Eye (tissue), 1 donor: ENCODE results near the gene BCO2.

Experiments used
- DNase-seq: peaks from one replicate; pipeline ENCODE4 v3.0.0-alpha.2; 2015

The BCO2 gene

DNA sequence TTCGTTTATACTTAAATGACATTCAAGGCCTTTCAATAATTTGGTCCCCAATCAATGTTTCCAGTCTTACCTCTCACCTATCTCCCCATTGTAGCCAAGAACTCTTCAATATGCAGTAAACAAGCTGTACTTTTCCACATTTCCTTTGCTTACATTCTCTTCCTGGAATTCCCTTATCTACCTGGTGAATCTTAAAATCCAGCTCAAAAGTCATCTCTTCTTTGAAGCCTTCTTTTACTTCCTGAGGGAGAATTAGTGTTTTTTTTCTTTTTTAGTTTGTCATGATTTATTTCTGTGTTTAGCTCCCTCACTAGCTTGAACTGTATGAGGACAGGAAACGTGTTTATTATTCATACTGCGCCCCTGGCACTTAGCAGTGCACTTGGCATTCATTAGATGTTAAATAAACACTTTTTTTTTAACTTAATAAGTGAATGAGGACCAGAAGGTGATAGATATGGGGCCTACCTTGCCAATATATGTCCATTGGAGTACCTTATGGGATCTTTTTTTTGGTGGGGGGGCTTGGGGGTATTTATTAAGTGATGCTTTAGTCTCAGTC, 46.0 kb downstream of the BCO2 start:
- DNase-seq: no peak

DNA sequence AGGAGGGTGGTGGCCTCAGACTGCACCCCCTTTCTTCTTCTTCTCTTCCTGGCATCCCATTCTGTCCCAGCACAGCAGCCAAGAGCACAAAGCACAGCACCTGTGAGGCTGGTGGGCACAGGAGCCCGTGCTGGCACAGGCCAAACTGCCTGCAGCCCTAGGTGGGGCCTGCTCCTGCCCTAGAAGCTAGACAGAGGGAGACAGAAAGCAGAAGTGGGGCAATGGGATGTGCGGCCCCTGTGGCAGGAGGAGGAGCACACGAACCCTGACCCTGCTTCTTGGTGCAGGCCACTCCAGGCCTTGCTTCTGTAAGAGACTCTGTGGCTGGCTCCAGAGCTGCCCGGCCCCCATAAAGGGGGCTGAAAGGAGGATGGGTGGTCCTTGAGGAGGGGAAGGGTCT, 47.0 kb downstream of the BCO2 start:
- no peak for DNase-seq

DNA sequence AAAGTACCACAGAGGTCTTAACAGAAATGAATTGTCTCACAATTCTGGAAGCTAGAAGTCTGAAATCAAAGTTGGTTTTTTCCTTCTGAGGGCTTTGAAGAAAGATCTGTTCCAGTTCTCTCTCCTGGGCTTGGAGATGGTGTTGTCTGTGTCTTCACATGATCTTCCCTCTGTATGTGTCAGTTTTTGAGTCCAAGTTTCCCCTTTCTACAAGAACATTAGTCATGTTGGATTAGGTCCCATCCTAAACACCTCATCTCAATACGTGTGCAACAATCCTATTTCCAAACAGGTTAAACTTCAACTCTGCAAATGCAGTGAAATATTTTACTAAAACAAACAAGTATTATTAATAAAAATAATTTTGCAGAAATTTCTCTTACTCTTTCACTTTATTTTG, 47.8 kb downstream of the BCO2 start:
- no peak for DNase-seq

DNA sequence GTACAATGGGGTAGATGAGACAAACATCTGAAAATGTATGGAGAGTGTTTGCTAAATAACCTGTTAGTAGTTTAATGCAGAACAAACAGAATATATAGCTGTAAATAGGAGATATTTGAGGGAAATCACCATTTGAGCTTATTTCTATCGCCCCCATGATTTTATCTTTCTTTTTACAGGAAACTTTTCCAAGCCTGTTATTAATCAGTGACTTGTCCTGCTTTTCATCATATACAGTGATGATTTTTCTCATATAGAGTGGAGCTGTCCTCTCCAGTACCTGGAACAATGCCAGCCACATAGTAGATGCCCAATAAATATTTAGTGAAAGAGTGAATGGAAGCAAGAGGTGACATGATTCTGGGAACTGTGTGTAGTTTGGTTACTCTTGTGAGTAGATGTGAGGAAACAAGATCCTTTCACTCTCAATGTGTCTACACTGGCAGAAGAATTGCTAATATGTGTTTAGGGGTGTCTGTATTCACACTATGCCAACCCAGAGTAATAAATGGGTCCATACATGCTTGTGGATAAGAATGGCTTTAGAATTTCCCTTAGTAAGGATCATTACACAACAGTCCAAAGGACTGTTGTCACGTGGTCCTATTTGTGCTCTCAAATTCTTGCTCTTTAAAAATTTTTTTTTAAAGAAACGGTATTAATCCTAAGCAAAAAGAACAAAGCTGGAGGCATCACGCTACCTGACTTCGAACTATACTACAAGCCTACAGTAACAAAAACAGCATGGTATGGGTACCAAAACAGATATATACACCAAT, 48.6 kb downstream of the BCO2 start:
- DNase-seq: no peak

DNA sequence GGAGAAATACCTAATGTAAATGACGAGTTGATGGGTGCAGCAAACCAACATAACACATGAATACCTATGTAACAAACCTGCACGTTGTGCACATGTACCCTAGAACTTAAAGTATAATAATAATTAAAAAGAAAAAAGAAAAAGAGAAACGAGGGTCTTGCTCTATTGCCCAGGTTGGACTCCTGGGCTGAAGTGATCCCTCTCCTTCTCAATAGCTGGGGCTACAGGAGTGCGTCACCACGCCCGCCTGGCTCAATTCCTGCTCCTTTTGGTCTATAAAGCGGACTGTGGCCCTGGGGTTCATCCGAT, 50.4 kb downstream of the BCO2 start:
- no peak for DNase-seq

DNA sequence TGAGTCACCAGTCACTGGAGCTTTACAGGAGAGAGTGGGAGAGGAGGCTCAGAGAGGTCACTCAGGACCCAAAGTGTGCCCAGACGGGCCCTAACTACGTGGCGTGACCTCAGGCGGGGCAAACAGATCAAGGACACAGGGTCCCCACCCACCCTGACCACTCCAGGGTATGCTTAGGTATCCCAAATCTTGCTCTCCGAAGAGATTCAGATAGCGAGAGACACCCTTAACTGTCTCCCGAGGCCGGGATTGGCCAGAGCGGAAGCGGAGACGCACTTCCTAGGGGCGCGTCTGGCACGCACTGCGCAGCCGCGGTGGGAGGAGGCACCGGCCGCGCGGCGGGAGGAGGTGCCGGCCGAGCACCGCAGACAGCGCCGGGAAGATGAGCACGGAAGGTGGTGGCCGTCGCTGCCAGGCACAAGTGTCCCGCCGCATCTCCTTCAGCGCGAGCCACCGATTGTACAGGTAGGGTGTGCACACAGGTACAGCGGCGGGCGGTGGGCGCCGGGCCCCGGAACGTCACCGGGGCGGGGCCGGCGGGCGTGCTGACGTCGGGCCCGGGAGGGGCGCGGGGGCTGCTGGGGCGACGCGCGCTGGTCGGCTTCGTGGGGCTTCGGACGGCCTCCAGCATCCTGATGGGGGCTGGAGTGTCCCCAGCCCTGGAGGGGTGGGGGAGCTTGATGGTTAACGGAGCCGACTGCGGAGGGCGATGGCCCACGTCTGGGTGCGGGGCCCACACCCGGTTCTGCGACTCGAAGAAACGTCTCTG, 50.9 kb downstream of the BCO2 start, which contains the start of gene PTS:
Gene PTS, plus strand, starts transcription at position 367 of the 769 bp plus-strand sequence. Its CDS starts 16 bp downstream, at position 383.
- peak; percentile 96 for DNase-seq

DNA sequence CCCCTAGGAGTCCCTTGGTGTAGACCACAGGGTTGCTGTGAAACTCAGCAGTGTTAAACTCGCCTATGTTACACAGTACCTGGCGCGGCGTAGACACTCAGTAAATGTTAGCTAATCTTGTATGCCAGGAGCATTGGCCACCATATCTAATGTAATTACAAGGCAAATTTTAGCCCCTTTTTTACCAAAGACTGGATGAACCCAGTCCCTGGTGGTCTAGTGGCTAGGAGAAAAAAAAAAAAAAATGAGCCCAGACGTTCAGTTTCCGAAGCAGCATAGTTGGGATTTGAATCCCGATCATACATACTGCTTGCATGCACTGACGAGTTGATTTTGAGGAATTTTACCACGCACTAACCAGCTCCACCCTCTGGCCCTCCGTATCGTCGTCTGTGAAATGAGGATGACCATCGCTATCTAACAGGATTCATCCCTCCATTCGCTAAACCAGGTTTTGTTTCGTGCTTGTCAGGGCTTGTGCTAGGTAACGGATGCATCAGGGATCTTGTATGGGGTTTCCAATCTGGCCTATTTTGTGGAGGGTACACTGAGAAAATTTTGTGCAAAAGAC, 51.6 kb downstream of the BCO2 start:
- DNase-seq: no peak

DNA sequence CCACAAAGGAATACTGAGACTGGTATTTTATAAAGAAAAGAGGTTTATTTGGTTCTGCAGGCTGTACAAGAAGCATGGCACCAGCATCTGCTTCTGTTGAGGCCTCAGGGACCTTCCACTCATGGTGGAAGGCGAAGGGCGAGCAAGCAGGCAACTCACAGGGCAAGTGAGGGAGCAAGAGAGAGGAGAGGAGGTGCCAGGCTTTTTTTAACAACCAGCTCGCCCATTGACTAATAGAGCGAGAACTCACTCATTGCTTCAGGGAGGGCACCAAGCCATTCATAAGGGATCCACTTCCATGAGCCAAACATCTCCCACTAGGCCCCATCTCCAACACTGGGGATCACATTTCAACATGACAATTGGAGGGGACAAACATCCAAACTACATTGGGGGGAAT, 52.2 kb downstream of the BCO2 start:
- DNase-seq: no peak

DNA sequence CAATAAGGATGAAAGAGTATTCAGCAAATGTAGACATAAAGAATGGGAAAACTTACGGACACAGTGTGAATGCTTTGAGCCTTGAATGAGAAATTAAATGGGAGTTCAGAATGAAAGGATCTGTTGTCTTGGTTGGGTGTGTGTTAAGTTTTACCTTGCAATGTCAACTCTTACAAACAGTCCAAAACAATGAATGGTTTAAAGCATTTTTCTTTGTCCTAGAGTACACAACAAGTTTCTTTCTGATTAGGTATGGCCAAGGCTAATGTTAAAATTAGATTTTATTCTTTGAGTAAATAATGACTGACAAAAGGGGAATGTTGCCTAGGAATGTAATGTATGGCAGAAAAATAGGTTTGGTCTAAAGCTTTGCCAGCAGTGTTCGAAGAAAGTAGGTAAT, 53.4 kb downstream of the BCO2 start:
- no peak for DNase-seq

DNA sequence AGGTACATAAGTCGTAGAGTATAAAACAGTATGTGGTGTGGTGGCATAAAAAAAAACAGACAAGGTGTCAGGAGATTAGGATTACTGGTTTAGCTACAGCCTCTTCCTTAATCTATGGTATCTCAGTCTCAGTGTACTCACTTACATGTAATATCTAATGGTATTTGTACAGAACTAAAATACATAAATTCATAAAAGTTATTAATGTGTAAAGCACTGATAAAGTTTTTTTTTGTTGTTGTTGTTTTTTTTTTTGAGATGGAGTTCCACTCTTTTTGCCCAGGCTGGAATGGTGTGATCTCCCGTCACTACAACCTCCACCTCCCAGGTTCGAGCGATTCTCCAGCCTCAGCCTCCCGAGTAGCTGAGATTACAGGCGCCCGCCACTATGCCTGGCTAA, 53.8 kb downstream of the BCO2 start:
- DNase-seq: no peak

DNA sequence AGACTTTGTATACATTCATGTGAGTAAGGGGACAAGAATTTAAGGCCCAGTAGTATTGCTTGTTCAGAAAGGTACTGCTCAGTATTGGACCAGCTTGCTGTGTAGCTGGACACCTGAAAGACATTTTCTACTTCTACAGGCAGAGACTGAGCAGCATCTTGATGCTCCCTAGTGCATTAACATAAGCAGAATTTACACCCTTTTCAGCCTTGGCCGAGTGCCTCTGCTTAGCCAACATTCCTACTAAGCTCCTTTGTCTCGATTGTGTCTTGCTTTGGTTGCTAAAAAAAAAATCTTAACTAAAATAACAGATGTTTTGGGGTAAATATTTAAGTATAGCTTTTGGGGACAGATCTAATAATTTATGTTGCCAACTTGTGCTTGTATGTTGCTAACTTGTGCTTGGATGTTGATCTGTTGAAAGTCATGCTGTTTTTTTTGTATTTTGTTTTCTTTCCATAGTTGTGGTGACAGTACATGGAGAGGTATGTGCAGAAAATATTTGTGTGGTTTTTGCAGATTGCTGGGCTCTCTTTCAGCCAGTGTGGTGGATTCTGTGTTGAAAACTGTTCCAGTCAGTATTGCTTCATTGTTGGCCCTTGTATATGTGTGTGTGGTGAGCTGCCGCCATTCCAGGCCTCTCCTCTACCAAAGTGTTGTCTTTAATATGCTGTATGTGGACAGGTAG, 54.6 kb downstream of the BCO2 start:
- no peak for DNase-seq

DNA sequence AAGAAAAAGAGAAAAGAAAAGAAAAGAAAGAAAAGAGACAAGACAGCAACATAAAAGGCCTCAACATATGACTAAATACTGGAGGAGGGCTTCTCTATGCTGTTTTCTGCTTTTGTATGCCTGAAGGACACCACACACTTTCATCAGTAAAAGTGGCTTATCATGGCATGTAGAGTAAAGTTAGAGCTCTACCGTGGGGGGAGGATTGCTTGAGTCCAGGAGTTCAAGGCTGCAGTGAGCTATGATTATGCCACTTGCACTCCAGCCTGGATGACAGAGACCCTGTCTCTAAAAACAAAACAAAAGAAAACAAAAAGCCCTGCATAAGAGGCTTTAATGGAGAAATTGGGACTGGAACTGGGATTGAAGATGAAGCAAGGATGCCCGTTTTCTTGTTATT, 56.6 kb downstream of the BCO2 start:
- DNase-seq: no peak

DNA sequence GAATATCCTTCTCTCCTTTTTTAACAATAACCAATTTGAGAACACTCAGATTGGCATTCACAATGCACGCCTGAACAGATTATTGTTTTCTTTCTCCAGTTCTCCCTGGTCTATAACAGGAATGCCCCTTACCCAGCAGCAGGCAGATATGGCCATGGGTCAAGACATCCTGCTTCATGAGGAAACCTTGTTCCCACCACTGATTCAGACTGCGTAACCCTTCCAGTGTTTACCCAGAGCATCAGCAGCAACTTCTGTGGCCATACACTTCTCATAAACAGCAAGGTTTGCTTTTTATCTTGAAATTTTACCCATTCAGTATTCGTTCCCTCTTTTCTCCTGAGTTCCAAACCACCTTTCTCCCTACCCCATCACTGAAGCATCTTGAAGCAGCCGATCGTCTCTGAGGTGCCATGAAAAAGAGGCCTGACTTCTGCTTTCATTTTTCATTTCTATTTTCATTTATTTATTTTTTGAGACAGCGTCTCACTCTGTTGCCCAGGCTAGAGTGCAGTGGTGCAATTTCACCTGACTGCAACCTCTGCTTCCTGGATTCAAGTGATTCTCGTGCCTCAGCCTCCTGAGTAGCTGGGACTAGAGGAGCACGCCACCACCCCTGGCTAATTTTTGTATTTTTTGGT, 60.6 kb downstream of the BCO2 start:
- no peak for DNase-seq

DNA sequence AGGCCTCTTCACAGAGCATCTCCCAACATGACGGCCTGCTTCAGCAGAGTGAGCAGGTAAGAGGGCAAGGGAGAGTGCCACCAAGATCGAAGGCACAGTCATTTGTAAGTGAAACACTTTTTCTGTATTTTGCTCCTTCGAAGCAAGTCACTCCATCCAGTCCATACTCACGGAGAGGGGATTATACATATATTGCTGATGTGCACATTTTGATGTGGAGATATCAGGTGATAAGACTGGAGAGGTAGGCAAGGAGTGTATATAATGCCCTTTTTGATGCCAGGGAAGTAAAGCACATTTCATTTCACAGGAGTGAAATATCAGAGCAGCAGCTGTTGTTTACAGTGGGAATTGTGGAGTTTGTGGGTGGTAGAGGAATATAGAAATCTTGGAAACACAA, 62.1 kb downstream of the BCO2 start:
- no peak for DNase-seq

DNA sequence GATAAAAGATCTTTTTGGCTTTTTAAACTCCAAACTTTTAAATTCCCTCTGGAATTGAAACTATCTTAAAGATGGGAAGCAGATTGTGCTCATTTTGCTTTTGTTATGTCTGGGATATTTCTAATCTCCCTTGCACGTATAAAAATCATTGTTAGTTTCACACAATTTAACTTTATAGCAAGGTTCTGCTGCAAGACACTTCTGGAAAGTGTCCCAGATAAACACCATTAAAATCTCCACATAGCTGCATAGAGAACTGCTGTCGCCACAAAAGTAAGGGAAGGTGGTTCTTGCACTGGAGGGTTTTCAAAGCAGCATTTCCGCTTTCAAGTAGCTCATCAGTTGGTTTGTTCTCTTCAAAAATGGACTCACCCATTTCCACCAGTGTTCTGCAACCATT, 62.7 kb downstream of the BCO2 start:
- DNase-seq: no peak

DNA sequence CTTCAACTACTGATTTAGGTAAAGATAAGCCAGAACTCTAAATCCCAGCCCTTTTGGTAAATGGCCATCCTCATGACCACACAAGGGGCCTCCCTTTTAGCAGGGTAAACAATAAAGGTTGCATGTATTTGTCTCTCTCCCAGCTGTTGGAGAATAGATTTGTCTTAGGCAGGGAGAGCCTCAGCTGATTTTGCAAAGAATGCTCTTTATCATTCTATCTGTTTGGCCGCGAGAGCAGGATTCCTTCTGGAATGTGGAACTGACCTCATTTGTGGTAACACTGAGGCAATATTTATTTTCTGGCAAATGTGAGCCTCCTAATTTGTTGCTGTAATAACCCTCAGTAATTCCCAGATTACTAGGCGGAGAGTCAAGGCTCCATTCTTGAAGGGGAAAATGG, 66.2 kb downstream of the BCO2 start:
- DNase-seq: no peak

DNA sequence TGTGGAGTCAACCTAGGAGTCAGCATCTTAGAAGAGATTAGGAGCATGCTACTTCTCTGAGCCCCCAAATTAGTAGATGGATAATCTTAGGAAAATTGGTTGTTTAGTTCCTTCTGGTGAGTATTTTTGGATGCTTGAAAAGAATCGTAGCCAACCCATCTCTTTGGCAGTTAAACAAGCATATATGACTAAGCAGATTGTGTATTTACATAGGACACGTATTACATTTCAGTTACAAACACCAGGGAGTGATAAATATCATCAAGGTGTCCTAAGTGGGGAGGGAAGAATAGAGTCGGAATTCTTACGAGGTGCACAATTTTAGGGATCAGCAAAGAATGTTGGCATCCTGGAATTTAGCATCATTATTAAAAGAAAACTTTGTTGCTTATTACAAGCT, 71.9 kb downstream of the BCO2 start:
- no peak for DNase-seq

DNA sequence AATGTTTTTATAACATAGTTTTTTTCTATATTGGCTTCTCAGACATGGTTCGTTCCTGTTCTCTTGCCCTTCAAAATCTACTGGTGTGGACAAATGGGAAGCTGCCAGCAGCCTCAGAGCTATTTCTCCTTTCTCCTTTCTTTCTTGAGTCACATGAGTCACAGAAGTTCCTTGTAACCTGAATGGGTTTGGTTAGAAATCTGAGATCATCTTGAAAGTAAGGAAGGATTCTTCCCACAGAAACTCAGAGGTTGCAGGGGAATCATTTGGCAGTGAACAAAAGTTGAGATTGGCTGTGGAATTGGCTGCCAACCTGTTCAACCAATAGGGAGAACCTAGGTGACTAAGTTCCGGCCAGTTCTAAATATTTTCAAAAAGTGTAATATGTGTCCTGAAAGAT, 72.9 kb downstream of the BCO2 start:
- DNase-seq: no peak

DNA sequence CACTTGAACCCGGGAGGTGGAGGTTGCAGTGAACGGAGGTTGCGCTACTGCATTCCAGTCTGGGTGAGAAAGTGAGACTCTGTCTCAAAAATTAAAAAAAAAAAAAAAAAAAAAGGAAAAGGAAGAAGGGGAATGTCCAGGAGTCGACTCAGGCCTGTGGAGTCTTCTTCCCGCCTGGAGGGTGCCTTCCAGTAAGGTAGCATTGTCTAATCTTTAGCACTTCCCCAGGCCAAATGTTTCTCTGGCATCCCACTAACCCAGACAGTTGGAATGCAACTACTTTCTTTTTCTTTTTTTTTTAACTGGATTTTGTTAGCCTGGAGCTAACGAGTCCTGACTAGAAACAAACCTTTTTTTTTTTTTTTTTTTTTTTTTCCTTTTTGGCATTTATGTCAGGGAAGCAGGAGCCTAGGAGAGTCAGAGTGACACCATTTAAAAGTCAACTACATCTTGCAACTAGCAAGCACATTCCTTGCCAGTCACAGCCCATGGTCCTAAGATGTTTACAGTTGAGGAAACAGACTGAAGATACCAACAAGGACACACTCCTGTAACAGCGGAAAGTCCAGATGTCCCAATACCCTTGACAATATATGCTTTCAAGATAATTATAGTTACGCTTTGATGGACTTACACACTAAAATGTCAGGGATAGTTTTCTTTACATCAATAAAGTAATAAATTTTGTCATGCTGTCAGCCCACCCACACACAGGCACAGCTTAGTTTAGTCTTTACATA, 74.7 kb downstream of the BCO2 start:
- peak; percentile 53 for DNase-seq

DNA sequence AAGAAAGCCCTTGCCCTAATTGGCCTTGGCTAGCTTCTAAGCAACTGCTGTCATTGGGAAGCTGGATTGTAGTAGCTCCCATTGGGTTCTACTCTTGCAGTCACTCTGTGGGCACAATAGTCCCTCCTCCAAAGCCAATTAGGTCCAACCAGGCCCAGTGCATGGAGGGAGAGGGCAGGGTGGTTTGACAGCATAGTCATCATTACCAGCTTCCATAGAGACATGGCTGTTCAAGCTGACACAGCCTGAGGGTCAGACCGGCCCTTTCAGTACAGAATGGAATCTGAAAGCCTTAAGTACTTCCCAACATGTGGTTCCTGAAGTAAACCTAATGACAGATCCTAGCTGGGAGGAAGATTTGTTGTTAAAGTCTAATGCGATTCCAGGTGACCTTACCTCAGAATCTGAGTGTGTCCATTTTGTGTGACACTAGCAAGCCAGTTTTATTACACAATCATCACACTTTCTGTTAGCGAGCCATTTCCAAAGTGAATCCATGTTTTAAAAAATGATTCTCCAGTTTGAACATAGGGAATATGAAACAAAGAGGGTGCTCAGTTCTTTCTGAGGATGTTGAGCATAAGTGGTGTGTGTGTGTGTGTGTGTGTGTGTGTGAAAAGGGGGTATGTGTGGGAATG, 78.4 kb downstream of the BCO2 start:
- DNase-seq: no peak

DNA sequence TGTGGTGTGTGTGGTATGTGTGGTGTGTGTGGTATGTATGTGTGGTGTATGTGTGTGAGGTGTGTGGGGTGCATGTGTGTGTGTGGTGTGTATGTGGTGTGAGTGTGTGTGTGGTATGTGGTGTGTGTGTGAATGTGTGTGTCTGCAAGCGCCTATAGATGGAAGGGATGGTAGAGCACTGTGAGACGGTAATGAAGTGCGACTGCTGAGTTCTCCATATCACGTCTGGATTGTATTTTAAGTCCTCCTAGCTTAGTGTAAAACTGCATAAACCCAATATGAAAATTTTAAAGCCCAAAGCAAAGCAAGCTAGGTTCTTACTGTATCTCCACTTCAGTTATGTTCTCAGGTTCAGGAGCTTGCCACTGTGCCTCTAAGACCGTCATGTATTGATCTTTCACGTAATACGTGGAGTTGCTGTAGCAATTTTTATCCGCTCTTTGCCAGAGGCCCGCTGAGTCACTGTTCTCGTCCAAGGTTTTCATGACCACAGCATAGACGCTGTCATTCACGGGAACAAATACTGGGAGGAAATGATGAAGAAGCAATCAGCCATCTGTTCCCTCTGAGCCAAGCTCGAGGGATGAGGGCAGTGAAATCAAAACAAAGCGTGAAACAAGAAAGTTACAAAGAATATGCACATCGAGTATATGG, 79.9 kb downstream of the BCO2 start:
- DNase-seq: peak; percentile 73
